Endothelial cell of umbilical vein (primary cell): ENCODE data around the gene BBS5. TPM values are rescaled to one million over a fixed set of nuclear protein-coding genes. Genes with fewer than 3 reads are reported as not detected.

Source experiments
- BruUV-seq: library from RNA; stranded (reverse); fragments of 400-500 nt; replicated peaks from 2 replicates; lab custom pipeline; 2021; lab: Mats Ljungman, UMichigan
- CTCF ChIA-PET: fragments of 300-600, 350-600 bp; sonication (Branson Sonifier 250); formaldehyde crosslinking; loops from one replicate; lab custom pipeline; 2021; ENCODE audit warnings: antibody characterized with exemption, inconsistent platforms; lab: Charles Lee
- POLR2A ChIA-PET: fragments of 300-600, 350-600 bp; sonication (Branson Sonifier 250); formaldehyde crosslinking; loops from one replicate; lab custom pipeline; 2021; ENCODE audit warnings: antibody characterized with exemption, inconsistent platforms; lab: Charles Lee
- DNase-seq: peaks from one replicate; pipeline ENCODE4 v3.0.0-alpha.2; 2011; ENCODE audit warnings: low read depth, low spot score
- FAIRE-seq: peaks from 2 replicates; lab custom pipeline; 2011; peaks lifted over from hg19 to GRCh38; lab: Jason Lieb, UNC
- H2AFZ ChIP-seq: 2 replicates; pipeline ENCODE4 v1.6.0; 2012; ENCODE audit warnings: low read depth, low read length, control low read depth, inconsistent platforms
- H3K27ac ChIP-seq: 2 replicates; pipeline ENCODE4 v1.5.1; 2011; ENCODE audit warnings: low read depth, mild to moderate bottlenecking, control low read depth, low read length, moderate library complexity; ENCODE audit not compliant: insufficient read depth
- H3K27me3 ChIP-seq, 2 experiments: 2 replicates each; pipeline versions ENCODE4 v1.6.0 to v1.6.1; 2011; ENCODE audit warnings: low read length in 2 of 2, mixed read lengths in 1 of 2; ENCODE audit not compliant: control insufficient read depth in 2 of 2, insufficient read depth in 2 of 2
- H3K36me3 ChIP-seq, 2 experiments: 2 replicates in 1 of 2; 3 replicates in 1 of 2; pipeline ENCODE4 v1.5.1; 2011; ENCODE audit warnings: low read length in 2 of 2, mild to moderate bottlenecking in 1 of 2, moderate library complexity in 1 of 2; ENCODE audit not compliant: control insufficient read depth in 2 of 2, insufficient read depth in 2 of 2; ENCODE audit errors: extremely low read depth in 1 of 2
- H3K4me1 ChIP-seq: 3 replicates; pipeline ENCODE4 v1.5.1; 2011; ENCODE audit warnings: mild to moderate bottlenecking, low read length; ENCODE audit not compliant: control insufficient read depth, insufficient read depth; ENCODE audit errors: extremely low read depth
- H3K4me2 ChIP-seq: 2 replicates; pipeline ENCODE4 v1.6.1; 2011; ENCODE audit warnings: low read length, control low read depth, mixed read lengths; ENCODE audit not compliant: insufficient read depth
- H3K4me3 ChIP-seq, 3 experiments: fragments of 200-600 bp in 1 of 3; sonication (generic), shearing (Covaris generic) in 1 of 3; replicated peaks in 1 of 3; 2 replicates each; pipeline ENCODE4 v1.5.1; 2011 to 2016; ENCODE audit warnings: control low read depth in 3 of 3, low read length in 3 of 3, mild to moderate bottlenecking in 2 of 3, inconsistent platforms in 1 of 3, low read depth in 1 of 3, moderate library complexity in 1 of 3; ENCODE audit not compliant: insufficient read depth in 1 of 3
- H3K79me2 ChIP-seq: 2 replicates; pipeline ENCODE4 v1.6.0; 2012; ENCODE audit warnings: low read length, inconsistent platforms; ENCODE audit not compliant: control insufficient read depth, insufficient read depth
- H3K9ac ChIP-seq: replicated peaks from 2 replicates; pipeline ENCODE3; 2011; ENCODE audit warnings: low read length, control low read depth; ENCODE audit not compliant: insufficient read depth; ENCODE audit errors: extremely low read depth
- H3K9me1 ChIP-seq: replicated peaks from 3 replicates; pipeline ENCODE4 v1.6.0; 2011; ENCODE audit warnings: mild to moderate bottlenecking, low read length; ENCODE audit not compliant: control insufficient read depth, insufficient read depth; ENCODE audit errors: extremely low read depth
- H3K9me3 ChIP-seq: replicated peaks from 2 replicates; pipeline ENCODE4 v1.5.1; 2012; ENCODE audit warnings: low read length, inconsistent platforms; ENCODE audit not compliant: control insufficient read depth, insufficient read depth
- H4K20me1 ChIP-seq: replicated peaks from 2 replicates; pipeline ENCODE3; 2011; ENCODE audit warnings: mild to moderate bottlenecking, low read length; ENCODE audit not compliant: control insufficient read depth, insufficient read depth; ENCODE audit errors: extremely low read depth
- CTCF ChIP-seq, 2 donors: IDR thresholded peaks; 1 replicate in 1 of 2; 2 replicates in 1 of 2; pipeline ENCODE4 v1.5.1; 2011; ENCODE audit warnings: low read length in 2 of 2, mild to moderate bottlenecking in 2 of 2, moderate library complexity in 2 of 2, control low read depth in 1 of 2, inconsistent platforms in 1 of 2, low read depth in 1 of 2; ENCODE audit not compliant: insufficient read depth in 1 of 2; ENCODE audit errors: extremely low read depth in 1 of 2
- EZH2 ChIP-seq: IDR thresholded peaks from 2 replicates; pipeline ENCODE4 v1.6.1; 2012; ENCODE audit warnings: borderline replicate concordance, low read depth, mild to moderate bottlenecking, moderate library complexity, low read length, inconsistent platforms; ENCODE audit not compliant: severe bottlenecking
- FOS ChIP-seq: IDR thresholded peaks from 2 replicates; pipeline ENCODE4 v1.6.1; 2011; ENCODE audit warnings: mild to moderate bottlenecking, low read length, moderate library complexity, borderline replicate concordance; ENCODE audit not compliant: insufficient read depth
- GATA2 ChIP-seq: IDR thresholded peaks from 2 replicates; pipeline ENCODE4 v1.7.0; 2011; ENCODE audit warnings: low read depth, mild to moderate bottlenecking, moderate library complexity, mixed read lengths, low read length; ENCODE audit not compliant: insufficient read length, insufficient read depth
- JUN ChIP-seq: IDR thresholded peaks from 2 replicates; pipeline ENCODE4 v1.6.1; 2011; ENCODE audit warnings: borderline replicate concordance, low read depth; ENCODE audit not compliant: insufficient read length, insufficient read depth
- MYC ChIP-seq: IDR thresholded peaks from one replicate; pipeline ENCODE4 v1.6.1; 2011; ENCODE audit warnings: mild to moderate bottlenecking, low read depth, low read length
- POLR2A ChIP-seq: IDR thresholded peaks from 2 replicates; pipeline ENCODE4 v1.6.1; 2012; ENCODE audit warnings: low read depth, mild to moderate bottlenecking, control low read depth, low read length
- POLR2AphosphoS5 ChIP-seq: IDR thresholded peaks from 2 replicates; pipeline ENCODE4 v1.6.1; 2012; ENCODE audit warnings: low read depth, mild to moderate bottlenecking, control low read depth, low read length, moderate library complexity; ENCODE audit not compliant: insufficient read depth
- dilution Hi-C: fragments of 300-500 bp; cut with MboI; formaldehyde crosslinking; loops from one replicate; pipeline ENCODE4 v1.15.0; 2019; ENCODE audit warnings: low sequenced_read_pairs; ENCODE audit not compliant: extremely low pct_ligation_motif_present
- intact Hi-C: fragments of 100-400 bp; cut with micrococcal nuclease; formaldehyde crosslinking; loops from one replicate; pipeline ENCODE4 v1.10.0; 2022
- polyA plus RNA-seq, 4 experiments: library from polyadenylated mRNA; depleted of rRNA in 3 of 4; stranded (reverse) in 3 of 4; unstranded in 1 of 4; fragments of >200 nt; gene quantifications; 2 replicates each; pipeline versions ENCODE4 v1.2.1 to v1.2.3, GENCODE V29; 2011 to 2012; ENCODE audit warnings: missing spikeins in 1 of 4
- total RNA-seq: library from RNA; stranded (reverse); gene quantifications from 2 replicates; pipeline ENCODE4 v1.2.3, GENCODE V29; 2021
- TF ChIP-seq, protein P1 (sequence below): IDR thresholded peaks from 2 replicates; pipeline ENCODE4 v1.6.1; 2011; ENCODE audit not compliant: insufficient read depth, insufficient read length

BBS5 gene
- total and polyA plus RNA-seq, 2 donors (not counting 3 experiments of a cell fraction or from before 2014, with no cell fraction given), result 2.9 to 5.6 TPM

- ChIA-PET CTCF (interaction anchor here (1.6 kb wide), 1 partner anchor 15 kb away, joined by 5 read pairs; the partner anchor contains the start of gene KLHL41), POLR2A (no interaction called here)
- Histone ChIP-seq H4K20me1 (no peaks in the 10 kb centered on the region), H3K27me3 (no peaks in the 10 kb centered on the region), H3K4me2 (no peak overlapping the region), H3K79me2 (no peaks in the 10 kb centered on the region), H3K4me1 (no peaks in the 10 kb centered on the region), H3K36me3 (no peaks in the 10 kb centered on the region), H3K9ac (no peak overlapping the region), H3K9me3 (no peaks in the 10 kb centered on the region), H3K27ac (no peak overlapping the region), H3K9me1 (no peaks in the 10 kb centered on the region), H3K4me3 (no peak overlapping the region), H2AFZ (no peak overlapping the region)
- DNase-seq (no peak), FAIRE-seq (no peak)
- no peak for TF ChIP-seq FOS
- TF ChIP-seq MYC, result no peak
- no peak for TF ChIP-seq GATA2
- TF ChIP-seq POLR2AphosphoS5, result no peak
- no peak for TF ChIP-seq JUN
- no peak for TF ChIP-seq CTCF (IDR thresholded peaks at IDR 0.05; ENCODE audit: extremely low read depth in 1 of 2, insufficient read depth in 1 of 2, low read depth in 1 of 2, low read length in 2 of 2)
- TF ChIP-seq EZH2, result no peak
- TF ChIP-seq, protein P1, sequence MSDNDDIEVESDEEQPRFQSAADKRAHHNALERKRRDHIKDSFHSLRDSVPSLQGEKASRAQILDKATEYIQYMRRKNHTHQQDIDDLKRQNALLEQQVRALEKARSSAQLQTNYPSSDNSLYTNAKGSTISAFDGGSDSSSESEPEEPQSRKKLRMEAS, result no peak
- no peak for TF ChIP-seq POLR2A
- no TSS peak for BruUV-seq
- dilution Hi-C loops, result no loop called here
- intact Hi-C loops, result no loop called here
Observed at GRCh38 chr2:169523681-169524080, 44.4 kb downstream of the BBS5 start.
